Stimulated activated CD8-positive, alpha-beta memory T cell treated with anti-CD3 and anti-CD28 coated beads, Interleukin-7, amount 100 ng/mL, for 24 hours (primary cell): ENCODE data around the gene ACAD10.
"Not testable (repeated sequence)": the region's sequence is repeated elsewhere in the genome, so short reads cannot be mapped to it uniquely, and the experiment has no call there.

Experiments used
- DNase-seq: peaks from one replicate; pipeline ENCODE4 v3.0.0-alpha.2; 2020; ENCODE audit warnings: low read depth

ACAD10 gene

GRCh38 chr12:111685811-111686573 is at the start of gene ACAD10, which contains the start of gene BRAP:
ACAD10 (plus strand) TSS chr12:111686053; CDS start chr12:111692710, 6,657 bp downstream.
BRAP (minus strand) TSS chr12:111685956; CDS start chr12:111685792, 164 bp downstream.
- peak; percentile 82 for DNase-seq

DNA sequence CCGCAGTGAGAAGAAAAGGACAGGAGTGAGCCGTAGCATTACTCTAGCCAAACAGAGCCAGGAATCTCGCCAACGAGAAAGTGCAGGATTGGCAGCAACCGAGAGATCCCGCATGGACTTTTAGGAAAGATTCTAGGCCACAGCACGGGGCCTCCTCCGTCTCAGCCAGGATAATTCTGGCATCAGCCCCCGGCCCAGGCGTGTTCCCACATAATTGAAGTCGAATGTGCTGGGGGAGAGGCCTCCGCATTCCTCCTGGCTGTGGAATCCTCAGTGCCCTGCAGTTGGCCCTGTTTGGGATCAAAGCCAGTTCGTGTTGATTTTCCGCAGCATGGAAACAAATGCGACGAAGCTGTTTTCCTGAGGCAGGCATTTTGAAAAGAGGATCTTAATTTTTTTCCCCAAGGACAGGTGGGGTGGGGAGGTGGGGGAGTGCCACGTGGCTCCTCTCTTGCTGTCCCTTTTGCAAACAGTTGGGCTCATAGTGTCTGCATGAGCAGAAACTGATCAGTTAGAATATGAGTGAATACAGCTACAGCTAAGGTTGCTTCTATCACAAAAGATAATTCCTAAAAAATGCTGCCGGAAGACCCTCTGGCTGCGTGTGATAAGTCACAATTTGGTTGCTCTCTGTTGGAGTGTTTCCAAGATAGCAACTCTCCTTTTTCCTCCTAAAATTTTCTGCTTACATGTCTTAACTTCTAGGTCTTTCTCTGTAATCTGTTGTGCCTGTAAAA is 49.5 kb upstream of the ACAD10 start:
- DNase-seq = no peak

DNA sequence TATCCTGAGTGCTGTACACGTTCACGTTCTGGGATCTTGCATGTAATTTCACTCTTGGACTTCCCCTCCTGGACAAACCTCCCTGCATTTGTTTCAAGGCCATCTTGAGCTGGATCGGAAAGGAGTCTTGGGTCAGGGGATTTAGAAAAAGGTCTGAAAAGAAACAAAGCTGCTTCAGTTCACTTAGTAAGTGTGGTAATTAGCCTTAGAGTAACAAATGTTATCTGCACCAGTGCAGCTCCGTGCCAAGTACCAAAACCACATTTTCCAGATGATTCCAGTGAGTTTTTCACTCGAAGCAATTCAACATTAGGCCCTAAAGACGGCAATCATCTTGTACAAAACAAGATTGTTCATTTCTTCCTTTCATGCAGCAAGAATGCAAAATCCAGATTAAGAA is 47.3 kb upstream of the ACAD10 start:
- no peak for DNase-seq

DNA sequence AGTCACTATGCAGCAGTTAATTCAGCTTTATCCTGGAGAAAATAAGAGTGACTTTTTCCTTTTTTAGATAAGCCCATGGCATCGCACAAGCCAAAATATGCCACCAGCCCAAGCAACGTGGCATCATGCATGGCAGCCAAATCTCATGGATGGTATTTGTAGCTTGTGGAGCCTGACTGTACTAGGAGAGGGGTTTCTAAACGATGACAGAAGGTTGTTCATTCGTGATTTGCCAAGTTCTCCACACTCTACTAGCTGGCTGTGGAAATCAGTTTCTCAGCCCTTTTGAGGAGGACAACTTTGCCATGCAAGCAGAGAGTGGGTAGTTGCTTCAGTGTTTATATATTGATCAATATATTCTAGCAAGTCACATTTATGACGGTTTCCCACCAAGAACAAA is 45.3 kb upstream of the ACAD10 start:
- DNase-seq = no peak

- DNase-seq = no peak
These were observed 43.0 kb upstream of the ACAD10 start for GRCh38 chr12:111642681-111643426.

- no peak for DNase-seq
These were observed 42.4 kb upstream of the ACAD10 start for GRCh38 chr12:111643427-111643826.

GRCh38 chr12:111645433-111645832 is 40.4 kb upstream of the ACAD10 start:
- no peak for DNase-seq

GRCh38 chr12:111650912-111651311 is 34.9 kb upstream of the ACAD10 start:
- DNase-seq = no peak

GRCh38 chr12:111652530-111652929 is 33.3 kb upstream of the ACAD10 start:
- not testable (repeated sequence) for DNase-seq

DNA sequence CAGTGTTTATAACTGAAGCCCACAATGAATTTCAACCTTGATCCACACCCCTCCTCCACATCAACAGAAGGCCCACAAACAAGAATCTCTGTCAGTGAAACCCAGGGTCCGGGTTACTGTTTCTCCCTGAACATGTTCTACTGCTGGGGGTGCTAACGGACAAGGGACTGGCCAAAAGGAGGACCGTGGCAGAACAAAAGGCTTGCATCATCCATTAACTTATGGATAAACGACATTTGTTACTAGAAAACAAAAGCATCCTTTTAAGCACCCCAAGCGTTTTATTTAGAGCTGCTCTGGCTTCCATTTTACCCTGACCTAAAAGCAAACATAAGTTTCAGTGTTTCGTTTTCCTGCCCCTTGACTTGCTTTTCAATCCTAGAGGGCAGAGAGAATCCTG is 32.3 kb upstream of the ACAD10 start:
- no peak for DNase-seq

- no peak for DNase-seq
These were observed 30.5 kb upstream of the ACAD10 start for GRCh38 chr12:111655356-111655755.

GRCh38 chr12:111656016-111656415 is 29.8 kb upstream of the ACAD10 start:
- DNase-seq = no peak

DNA sequence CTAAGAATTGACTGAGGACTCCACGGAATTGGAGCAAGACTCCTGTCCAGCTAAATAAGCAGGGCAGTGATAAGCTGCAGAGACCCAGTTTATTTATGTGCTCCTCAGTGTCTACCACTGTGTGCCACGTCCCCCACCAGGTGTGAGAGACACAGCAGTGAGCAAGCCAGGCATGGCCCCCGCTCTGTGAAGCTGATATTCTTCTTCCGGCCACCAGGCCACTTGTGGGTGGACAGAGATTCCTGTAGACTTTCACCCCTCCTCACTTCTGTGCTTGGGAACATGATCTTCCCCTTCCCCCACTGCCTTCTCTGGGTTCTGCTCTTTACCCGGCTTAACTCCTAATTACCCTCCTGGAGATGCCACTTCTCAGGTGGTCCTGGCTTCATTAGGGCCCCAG is 21.4 kb upstream of the ACAD10 start:
- no peak for DNase-seq

GRCh38 chr12:111664961-111665865 is 20.6 kb upstream of the ACAD10 start:
- DNase-seq = no peak

DNA sequence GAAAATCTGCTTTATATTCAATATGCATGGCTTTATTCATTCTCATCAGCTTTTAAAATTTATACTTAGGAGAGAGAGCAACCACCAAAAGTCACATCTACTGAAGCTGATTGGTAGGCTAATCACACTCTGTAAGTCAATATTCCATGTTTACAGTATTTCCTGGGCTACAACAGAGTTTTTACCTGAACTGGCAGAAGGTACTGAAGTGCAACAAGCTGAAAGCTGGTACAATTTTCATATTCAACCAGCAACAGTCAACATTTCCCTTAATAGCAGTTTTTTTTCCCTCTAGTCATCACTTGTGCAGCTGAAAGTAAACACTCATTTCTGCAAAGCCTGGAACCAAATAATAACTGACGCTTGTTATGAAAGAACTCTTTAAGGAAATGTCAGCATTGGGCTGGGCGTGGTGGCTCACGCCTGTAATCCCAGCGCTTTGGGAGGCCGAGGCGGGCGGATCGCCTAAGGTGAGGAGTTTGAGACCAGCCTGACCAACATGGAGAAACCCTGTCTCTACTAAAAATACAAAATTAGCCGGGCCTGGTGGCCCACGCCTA is 13.0 kb upstream of the ACAD10 start:
- DNase-seq = no peak

DNA sequence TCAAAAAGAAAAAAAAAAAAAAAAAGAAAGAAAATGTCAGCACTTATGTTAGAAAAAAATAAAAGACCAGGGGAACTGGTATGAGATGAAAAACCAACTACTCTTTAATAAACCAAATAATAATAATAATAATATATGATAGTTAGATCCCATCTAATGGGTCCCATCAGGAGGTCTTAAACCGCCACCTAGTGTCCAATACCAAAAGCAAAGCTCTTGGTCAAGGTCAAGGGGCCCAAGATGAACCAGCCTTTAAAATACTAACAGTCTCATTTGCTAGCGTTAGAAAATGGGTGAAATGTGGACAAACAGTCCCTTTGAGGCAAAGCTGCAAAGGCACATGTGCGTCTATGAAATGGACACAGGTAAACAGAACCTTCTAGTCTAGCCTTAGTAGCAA is 12.3 kb upstream of the ACAD10 start:
- DNase-seq = no peak

DNA sequence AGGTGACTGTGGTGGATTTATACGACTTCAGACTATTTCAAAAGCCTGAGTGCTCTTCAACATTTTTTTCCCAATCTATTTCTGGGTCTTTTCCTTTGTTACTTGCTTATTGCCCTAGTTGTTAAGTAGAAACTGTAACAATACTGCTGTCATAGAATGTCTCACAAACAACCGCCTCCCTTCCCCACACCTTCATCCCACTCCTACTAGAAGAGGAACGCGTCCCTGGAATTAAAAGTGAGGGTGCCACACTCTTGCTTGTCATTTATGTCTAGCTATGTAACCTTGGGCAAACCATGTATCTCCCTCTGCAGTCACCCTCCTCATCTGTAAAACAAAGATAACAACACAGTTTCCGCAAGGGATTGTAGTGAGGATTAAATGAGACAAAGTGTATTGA is 8.7 kb upstream of the ACAD10 start:
- no peak for DNase-seq

- not testable (repeated sequence) for DNase-seq
These were observed 1.2 kb upstream of the ACAD10 start for GRCh38 chr12:111684485-111685198.

DNA sequence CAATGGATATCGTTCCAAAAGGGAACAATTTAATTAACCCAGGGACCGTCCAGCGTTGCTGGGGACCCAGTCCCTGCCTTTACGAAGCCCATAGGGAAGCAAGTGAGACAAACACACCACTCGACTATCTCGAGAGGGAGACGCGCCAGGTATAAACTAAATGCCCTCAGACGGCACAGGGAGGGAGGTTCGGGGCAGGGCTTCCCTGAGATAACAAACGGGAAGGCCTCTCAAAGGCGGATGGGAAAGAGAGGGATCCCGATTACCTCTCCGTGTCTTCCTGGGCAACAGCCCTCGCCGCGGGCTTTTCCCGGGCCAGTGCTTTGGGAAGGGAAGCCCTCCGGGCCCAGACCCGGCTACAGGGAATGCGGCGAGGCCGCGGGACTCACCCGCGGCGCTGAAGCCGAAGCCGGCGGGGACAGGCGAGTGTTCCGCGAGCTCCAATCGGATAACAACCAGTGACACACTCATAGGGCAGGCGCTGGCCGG is 487 bp upstream of the ACAD10 start:
- DNase-seq = peak; percentile 4

DNA sequence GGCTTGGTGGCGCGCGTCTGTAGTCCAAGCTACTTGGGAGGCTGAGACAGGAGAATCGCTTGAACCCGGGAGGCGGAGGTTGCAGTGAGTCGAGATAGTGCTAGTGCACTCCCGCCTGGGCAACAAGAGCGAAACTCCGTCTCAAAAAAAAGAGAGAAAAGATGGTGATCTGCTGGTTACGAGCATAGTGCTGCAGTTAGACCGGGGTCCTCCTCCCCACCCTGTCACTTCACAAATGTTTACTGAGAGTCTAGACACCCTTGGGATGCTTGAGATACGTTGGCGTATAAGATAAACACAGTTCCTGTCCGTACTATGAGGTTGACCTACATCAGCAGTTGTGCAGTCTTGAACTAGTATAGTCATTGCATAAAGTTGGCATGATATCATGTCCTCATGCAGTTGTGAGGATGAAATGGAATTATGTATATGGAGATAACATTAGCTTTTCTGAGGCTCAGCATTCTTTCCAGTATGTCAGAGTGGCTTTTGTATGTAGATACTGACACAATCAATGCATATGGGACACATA is 787 bp downstream of the ACAD10 start:
- DNase-seq = no peak
